ENCODE measurements around the gene FAM170B. TPM values are rescaled to one million over a fixed set of nuclear protein-coding genes. Genes with fewer than 3 reads are reported as not detected.

Gene FAM170B
- total RNA-seq, 4 donors from 2014 or later, result not detected

DNA sequence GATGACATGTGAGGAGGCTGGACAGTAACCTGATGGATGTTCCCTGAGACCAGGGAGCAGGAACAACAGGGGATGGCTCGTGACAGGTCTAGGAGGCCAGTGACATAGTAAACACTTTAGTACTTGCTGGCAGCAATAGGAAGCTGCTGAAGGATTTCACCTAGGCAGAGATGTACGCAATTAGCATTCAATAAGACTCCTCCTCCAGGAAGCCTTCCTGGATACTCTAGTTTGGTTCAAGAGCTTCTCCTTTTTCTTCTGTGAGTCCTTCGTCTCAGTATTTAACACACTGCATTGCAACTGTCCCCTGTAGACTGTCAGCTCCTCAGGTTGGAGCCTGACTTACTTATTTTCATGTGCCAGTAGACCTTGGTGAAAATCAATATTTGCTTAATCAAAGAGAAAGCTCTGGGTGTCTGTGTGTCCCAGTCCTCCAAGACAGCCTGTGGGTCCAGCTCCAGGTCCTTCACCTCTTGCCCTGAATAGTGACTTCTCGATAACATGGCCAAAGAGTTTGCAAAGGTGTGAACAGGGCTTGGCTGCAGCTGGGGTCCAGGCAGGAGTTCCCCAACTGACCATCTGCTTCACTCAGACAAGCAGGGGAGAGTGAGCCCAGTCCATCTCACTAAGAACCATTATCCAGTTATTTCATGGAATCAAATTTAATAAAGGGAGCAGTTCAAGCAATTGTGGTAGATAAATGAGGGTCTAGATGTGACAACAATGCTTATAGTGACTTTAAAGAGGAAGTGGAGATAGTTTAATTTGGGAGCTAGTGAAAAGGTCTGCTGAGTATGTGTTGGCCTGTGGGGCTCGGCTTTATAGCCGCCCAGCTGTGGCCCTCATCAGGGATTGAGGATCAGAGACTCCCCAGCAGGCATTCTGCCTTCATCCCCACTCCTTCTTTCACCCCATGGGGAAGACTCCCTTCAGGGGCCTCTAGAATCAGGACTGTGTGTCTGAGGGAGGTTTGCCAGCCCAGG lies 45.0 kb upstream of the FAM170B start:
- no peaks in the 10 kb centered on the region for H3K36me3 ChIP-seq
- no peak for DNase-seq (ENCODE audit: extremely low spot score)
- no peaks in the 10 kb centered on the region for H3K9me3 ChIP-seq
- 86% methylated on average over 6 of the region's 6 CpGs for WGBS
- no peak for TF ChIP-seq POLR2AphosphoS5 (IDR thresholded peaks at IDR 0.05)
- H3K27me3 ChIP-seq, result no peaks in the 10 kb centered on the region
- intact Hi-C loops (cut with DNase I), result no loop called here
- no peak overlapping the region for H3K27ac ChIP-seq (replicated peaks in 1 of 4)
- H3K4me1 ChIP-seq, result peaks cover 20 to 38% (median 26%) of the 10 kb centered on the region in 4 donors
- no peak overlapping the region for H3K4me3 ChIP-seq

DNA sequence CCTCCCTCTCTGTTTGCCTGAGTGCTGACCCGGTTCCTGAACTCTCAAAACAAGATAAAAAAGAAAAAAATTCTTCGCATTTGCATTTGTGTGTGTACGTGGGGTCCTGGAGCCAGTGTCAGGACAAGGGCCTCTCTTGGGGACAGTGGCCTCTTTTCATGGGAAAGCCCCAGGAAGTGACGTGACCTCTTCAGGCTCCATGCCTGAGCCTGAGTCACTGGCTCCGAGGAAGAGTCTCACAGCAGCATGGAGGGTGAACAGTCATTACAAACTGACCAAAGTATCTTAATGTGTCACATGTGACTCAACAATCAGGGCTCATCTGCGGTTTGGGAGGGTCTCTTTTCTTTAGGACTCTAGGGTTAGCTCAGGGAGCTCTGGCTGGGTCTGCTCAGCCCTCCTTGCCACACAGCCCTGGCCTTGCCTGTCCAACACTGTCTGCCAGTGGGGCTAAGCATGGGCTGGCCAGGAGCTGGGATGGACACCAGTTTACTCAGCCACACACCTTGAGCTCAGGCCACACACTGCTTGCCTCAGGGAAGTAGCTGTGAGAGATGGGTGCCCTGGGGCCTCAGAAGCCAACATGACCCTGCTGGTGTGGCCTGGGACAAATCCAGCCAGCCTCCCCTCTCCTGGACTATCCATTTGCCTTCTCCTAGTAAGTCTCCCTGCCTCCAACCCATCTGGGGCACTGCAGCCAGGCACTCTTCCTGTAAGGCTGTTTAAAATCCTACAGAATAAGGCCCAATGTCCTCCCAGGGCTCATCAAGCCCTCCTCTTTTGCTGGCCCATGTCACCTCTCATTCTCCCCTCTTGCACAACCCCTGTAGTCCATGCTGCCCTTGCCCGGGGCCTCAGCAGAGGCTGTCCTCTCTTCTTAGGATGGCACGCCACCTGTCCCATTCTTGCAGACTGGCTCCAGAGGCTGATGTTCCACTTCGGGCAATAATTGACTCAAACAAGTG lies 43.9 kb upstream of the FAM170B start:
- Histone ChIP-seq H3K9me3 (no peaks in the 10 kb centered on the region), H3K4me3 (no peak overlapping the region), H3K27ac (replicated peaks in 1 of 4) (peak overlapping the region; percentile 37 to 62 (median 55)), H3K36me3 (no peaks in the 10 kb centered on the region), H3K27me3 (no peaks in the 10 kb centered on the region), H3K4me1 (peaks cover 20 to 38% (median 25%) of the 10 kb centered on the region in 4 donors)
- peak in 1 of 2 donors; percentile 41 for TF ChIP-seq POLR2AphosphoS5 (IDR thresholded peaks at IDR 0.05)
- no peak for TF ChIP-seq POLR2A (IDR thresholded peaks at IDR 0.05; ENCODE audit: low read depth)
- TF ChIP-seq, protein P1, sequence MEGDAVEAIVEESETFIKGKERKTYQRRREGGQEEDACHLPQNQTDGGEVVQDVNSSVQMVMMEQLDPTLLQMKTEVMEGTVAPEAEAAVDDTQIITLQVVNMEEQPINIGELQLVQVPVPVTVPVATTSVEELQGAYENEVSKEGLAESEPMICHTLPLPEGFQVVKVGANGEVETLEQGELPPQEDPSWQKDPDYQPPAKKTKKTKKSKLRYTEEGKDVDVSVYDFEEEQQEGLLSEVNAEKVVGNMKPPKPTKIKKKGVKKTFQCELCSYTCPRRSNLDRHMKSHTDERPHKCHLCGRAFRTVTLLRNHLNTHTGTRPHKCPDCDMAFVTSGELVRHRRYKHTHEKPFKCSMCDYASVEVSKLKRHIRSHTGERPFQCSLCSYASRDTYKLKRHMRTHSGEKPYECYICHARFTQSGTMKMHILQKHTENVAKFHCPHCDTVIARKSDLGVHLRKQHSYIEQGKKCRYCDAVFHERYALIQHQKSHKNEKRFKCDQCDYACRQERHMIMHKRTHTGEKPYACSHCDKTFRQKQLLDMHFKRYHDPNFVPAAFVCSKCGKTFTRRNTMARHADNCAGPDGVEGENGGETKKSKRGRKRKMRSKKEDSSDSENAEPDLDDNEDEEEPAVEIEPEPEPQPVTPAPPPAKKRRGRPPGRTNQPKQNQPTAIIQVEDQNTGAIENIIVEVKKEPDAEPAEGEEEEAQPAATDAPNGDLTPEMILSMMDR (IDR thresholded peaks at IDR 0.05), result no peak
- TF ChIP-seq EP300 (IDR thresholded peaks at IDR 0.05), result no peak
- DNase-seq (ENCODE audit: extremely low spot score), result peak; percentile 80
- intact Hi-C loops (cut with DNase I), result no loop called here
- WGBS, result 59% methylated on average over 9 of the region's 9 CpGs

DNA sequence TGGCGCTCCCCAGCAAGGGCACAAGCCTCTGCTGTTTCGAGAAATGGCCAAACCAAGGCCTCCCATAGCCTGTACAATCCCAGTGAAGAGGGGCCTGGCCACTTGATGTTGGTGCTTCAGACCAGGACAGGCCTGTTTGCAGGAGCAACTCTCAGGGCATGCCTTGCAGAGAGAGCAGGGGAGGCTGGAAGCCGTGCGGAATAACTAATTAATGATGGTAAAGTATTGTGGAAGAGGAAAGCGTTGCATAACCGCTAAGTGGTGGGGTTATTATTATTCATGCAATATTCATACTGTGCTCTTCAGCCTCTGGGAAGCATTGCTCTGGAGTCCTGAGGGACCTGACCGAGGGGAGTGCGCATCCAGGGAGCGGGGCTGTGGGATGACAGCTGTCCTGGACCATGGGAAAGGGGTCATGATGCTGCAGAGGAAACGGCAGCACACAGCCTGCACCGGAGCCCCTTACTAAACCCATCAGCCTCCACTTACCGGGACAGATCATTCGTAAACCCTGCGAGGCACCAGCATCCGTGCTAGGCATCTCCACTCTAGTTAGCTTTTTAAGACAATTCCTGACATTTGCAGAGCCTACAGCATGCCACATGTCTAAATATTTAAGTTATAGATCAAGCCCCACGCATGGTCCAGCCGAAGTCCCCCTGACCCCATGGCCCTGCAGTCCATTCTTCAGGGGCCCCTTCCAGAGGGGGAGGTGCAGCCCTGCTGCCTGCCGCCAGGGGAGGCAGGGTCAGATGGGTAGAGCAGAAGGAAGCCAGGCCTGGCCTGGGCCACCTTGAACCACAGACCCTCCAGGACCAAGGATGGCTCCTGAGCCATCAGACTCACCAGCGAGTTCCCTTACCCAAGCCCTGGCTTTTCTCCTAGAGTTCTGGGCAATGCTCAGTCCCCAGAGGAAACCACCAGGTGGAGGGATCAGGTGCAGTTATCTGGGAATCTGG lies 42.8 kb upstream of the FAM170B start:
- H3K9me3 ChIP-seq, result no peaks in the 10 kb centered on the region
- H3K27ac ChIP-seq (replicated peaks in 1 of 4), result peak overlapping the region in 3 of 4 donors; percentile 35 to 62 (median 52)
- peaks cover 20 to 43% (median 30%) of the 10 kb centered on the region in 4 donors for H3K4me1 ChIP-seq
- no peaks in the 10 kb centered on the region for H3K36me3 ChIP-seq
- H3K27me3 ChIP-seq, result no peaks in the 10 kb centered on the region
- intact Hi-C loops (cut with DNase I), result no loop called here
- 79% methylated on average over 19 of the region's 19 CpGs for WGBS
- TF ChIP-seq EP300 (IDR thresholded peaks at IDR 0.05) (no peak), POLR2A (IDR thresholded peaks at IDR 0.05; ENCODE audit: low read depth) (no peak), POLR2AphosphoS5 (IDR thresholded peaks at IDR 0.05) (no peak)
- TF ChIP-seq, protein P1 (IDR thresholded peaks at IDR 0.05), result no peak
- H3K4me3 ChIP-seq, result no peak overlapping the region
- DNase-seq (ENCODE audit: extremely low spot score), result peak; percentile 84

DNA sequence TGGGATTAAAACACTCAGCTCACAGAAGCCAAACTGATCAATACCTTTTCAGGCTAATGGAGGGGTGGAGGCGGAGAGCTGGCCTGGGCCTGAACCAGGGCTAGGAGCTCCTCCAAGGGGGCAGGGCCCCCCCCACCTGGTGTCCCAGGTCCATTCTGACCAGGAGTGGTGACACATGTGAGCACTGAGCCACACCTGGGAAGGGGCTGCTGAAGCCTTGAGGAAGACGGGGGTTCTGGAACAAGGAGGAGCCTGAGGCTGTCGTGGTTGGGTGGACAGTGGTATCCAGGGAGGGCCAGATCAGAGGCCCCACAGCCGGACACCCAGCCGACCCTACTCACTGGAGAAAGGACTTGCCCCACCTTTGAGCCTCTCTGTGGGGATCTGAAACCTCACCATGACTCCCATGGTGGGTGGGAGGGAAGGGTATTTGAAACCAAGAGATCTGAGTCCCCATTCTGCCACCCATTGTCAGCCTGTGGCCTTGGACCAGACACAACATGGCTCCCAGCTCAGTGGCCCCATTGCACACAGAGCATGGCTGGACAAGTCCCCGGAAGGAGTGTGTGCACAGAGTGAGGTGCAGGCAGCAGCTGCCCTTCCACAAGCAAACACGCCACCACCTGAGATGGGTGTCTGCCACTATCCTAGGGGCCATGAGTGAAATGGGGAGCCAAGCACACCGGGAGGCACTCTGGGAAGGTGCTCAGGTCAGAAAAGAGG lies 41.9 kb upstream of the FAM170B start:
- peaks cover 20 to 45% (median 31%) of the 10 kb centered on the region in 4 donors for H3K4me1 ChIP-seq
- 96% methylated on average over 6 of the region's 8 CpGs for WGBS
- H3K36me3 ChIP-seq, result no peaks in the 10 kb centered on the region
- TF ChIP-seq POLR2AphosphoS5 (IDR thresholded peaks at IDR 0.05), result no peak
- TF ChIP-seq, protein P1 (IDR thresholded peaks at IDR 0.05), result no peak
- no peak for TF ChIP-seq POLR2A (IDR thresholded peaks at IDR 0.05; ENCODE audit: low read depth)
- TF ChIP-seq EP300 (IDR thresholded peaks at IDR 0.05), result no peak
- H3K4me3 ChIP-seq, result no peak overlapping the region
- intact Hi-C loops (cut with DNase I), result no loop called here
- no peaks in the 10 kb centered on the region for H3K27me3 ChIP-seq
- no peak overlapping the region for H3K27ac ChIP-seq (replicated peaks in 1 of 4)
- DNase-seq (ENCODE audit: extremely low spot score), result peak; percentile 75
- no peaks in the 10 kb centered on the region for H3K9me3 ChIP-seq

Measured in esophagus muscularis mucosa (tissue), 4 donors.